ENCODE results near the gene THBD. TPM values are rescaled to one million over a fixed set of nuclear protein-coding genes. Genes with fewer than 3 reads are reported as not detected.

The THBD gene
- total and polyA plus RNA-seq, 8 donors: 1.8 to 12.1 (median 3.8) TPM

- H3K36me3 ChIP-seq: no peaks in the 10 kb centered on the region
- intact Hi-C loops (cut with DNase I): loop anchor here in 1 of 3 donors (10.0 kb wide), 1 partner anchor 63 kb away; no protein-coding TSS in a partner anchor
- H3K27ac ChIP-seq: no peak overlapping the region
- WGBS, 2 donors: 41 to 45% methylated on average over 4 of the region's 4 CpGs
- no peak overlapping the region for H3K4me3 ChIP-seq
- no peaks in the 10 kb centered on the region for H3K9me3 ChIP-seq
- no peaks in the 10 kb centered on the region for H3K4me1 ChIP-seq
- FAIRE-seq (no peak), ATAC-seq (no peak), DNase-seq (no peak)
- no peaks in the 10 kb centered on the region for H3K27me3 ChIP-seq
- TF ChIP-seq CTCF (IDR thresholded peaks at IDR 0.05): no peak
These were observed 22.5 kb upstream of the THBD start for GRCh38 chr20:23071996-23072395.

GRCh38 chr20:23071398-23071797 lies 21.9 kb upstream of the THBD start:
- H3K27me3 ChIP-seq: no peaks in the 10 kb centered on the region
- no peak for ATAC-seq
- intact Hi-C loops (cut with DNase I): loop anchor here in 1 of 3 donors (10.0 kb wide), 1 partner anchor 63 kb away; no protein-coding TSS in a partner anchor
- no peak overlapping the region for H3K27ac ChIP-seq
- H3K36me3 ChIP-seq: no peaks in the 10 kb centered on the region
- 59 to 74% methylated on average over 3 of the region's 3 CpGs for WGBS, 2 donors
- no peaks in the 10 kb centered on the region for H3K4me1 ChIP-seq
- H3K9me3 ChIP-seq: no peaks in the 10 kb centered on the region
- no peak for TF ChIP-seq CTCF (IDR thresholded peaks at IDR 0.05)
- H3K4me3 ChIP-seq: no peak overlapping the region
- DNase-seq: no peak
- no peak for FAIRE-seq

- intact Hi-C loops (cut with DNase I): no loop called here
- Histone ChIP-seq H3K27ac (no peak overlapping the region), H3K9me3 (no peaks in the 10 kb centered on the region), H3K27me3 (no peaks in the 10 kb centered on the region), H3K4me3 (no peak overlapping the region), H3K36me3 (no peaks in the 10 kb centered on the region), H3K4me1 (no peaks in the 10 kb centered on the region)
- 60 to 76% methylated on average over 2 of the region's 2 CpGs for WGBS, 2 donors
- DNase-seq (no peak), FAIRE-seq (no peak), ATAC-seq (no peak)
- no peak for TF ChIP-seq CTCF (IDR thresholded peaks at IDR 0.05)
These were observed 19.6 kb upstream of the THBD start for GRCh38 chr20:23069108-23069507.

GRCh38 chr20:23068283-23068682 lies 18.8 kb upstream of the THBD start:
- WGBS, 2 donors: 83 to 100% methylated on average over 1 of the region's 1 CpG
- ATAC-seq: no peak
- H3K9me3 ChIP-seq: no peaks in the 10 kb centered on the region
- H3K27me3 ChIP-seq: no peaks in the 10 kb centered on the region
- H3K4me3 ChIP-seq: no peak overlapping the region
- intact Hi-C loops (cut with DNase I): no loop called here
- no peaks in the 10 kb centered on the region for H3K4me1 ChIP-seq
- no peak for DNase-seq
- no peak for TF ChIP-seq CTCF (IDR thresholded peaks at IDR 0.05)
- H3K36me3 ChIP-seq: no peaks in the 10 kb centered on the region
- H3K27ac ChIP-seq: no peak overlapping the region
- FAIRE-seq: no peak

- no peak for DNase-seq
- no peak for TF ChIP-seq CTCF (IDR thresholded peaks at IDR 0.05)
- WGBS, 2 donors: 52 to 72% methylated on average over 3 of the region's 3 CpGs
- no peak overlapping the region for H3K27ac ChIP-seq
- intact Hi-C loops (cut with DNase I): no loop called here
- no peaks in the 10 kb centered on the region for H3K9me3 ChIP-seq
- no peak for FAIRE-seq
- no peaks in the 10 kb centered on the region for H3K36me3 ChIP-seq
- H3K4me3 ChIP-seq: no peak overlapping the region
- no peaks in the 10 kb centered on the region for H3K27me3 ChIP-seq
- H3K4me1 ChIP-seq: no peaks in the 10 kb centered on the region
- ATAC-seq: no peak
These were observed 17.3 kb upstream of the THBD start for GRCh38 chr20:23066772-23067171.

All from pancreas (tissue), 10 donors.